ENCODE data around the gene PTRHD1. TPM values are rescaled to one million over a fixed set of nuclear protein-coding genes. Genes with fewer than 3 reads are reported as not detected.
A peak's percentile ranks its signal among the peaks of the same experiment; 100 is the strongest.

PTRHD1 gene
- total and polyA plus RNA-seq, 2 donors from 2014 or later, result 21.7 to 56.4 TPM

- no peak for TF ChIP-seq CTCF (IDR thresholded peaks at IDR 0.05; ENCODE audit: borderline replicate concordance, extremely low read depth, insufficient read depth)
- H3K27me3 ChIP-seq (ENCODE audit: control insufficient read depth, insufficient read depth, low read length), result no peaks in the 10 kb centered on the region
- H3K4me1 ChIP-seq (ENCODE audit: control insufficient read depth in 2 of 3, insufficient read depth in 2 of 3, low read depth in 1 of 3, low read length in 3 of 3), result no peaks in the 10 kb centered on the region
- no peak overlapping the region for H3K9ac ChIP-seq (ENCODE audit: low read length in 3 of 3)
- H3K4me3 ChIP-seq (ENCODE audit: low read length in 3 of 3), result no peak overlapping the region
- DNase-seq (no peak), FAIRE-seq (no peak)
- no peak overlapping the region for H3K27ac ChIP-seq (ENCODE audit: low read depth in 2 of 2, low read length in 2 of 2)
- H3K9me3 ChIP-seq (ENCODE audit: control insufficient read depth in 2 of 3, insufficient read depth in 1 of 3, low read length in 3 of 3), result no peaks in the 10 kb centered on the region
- intact Hi-C loops (cut with DNase I), result no loop called here
- peaks cover 0 to 3% (median 3%) of the 10 kb centered on the region in 3 donors for H3K36me3 ChIP-seq (ENCODE audit: control insufficient read depth in 2 of 3, insufficient read depth in 3 of 3, low read length in 3 of 3)
Observed at GRCh38 chr2:24785671-24786321, 7.4 kb downstream of the PTRHD1 start.

GRCh38 chr2:24783641-24784040, 9.6 kb downstream of the PTRHD1 start:
- intact Hi-C loops (cut with DNase I), result no loop called here

GRCh38 chr2:24779116-24779515, 14.1 kb downstream of the PTRHD1 start:
- intact Hi-C loops (cut with DNase I), result no loop called here
- FAIRE-seq, result no peak
- H3K27ac ChIP-seq (ENCODE audit: low read depth in 2 of 2, low read length in 2 of 2), result peak overlapping the region in 1 of 2 donors; percentile 2
- H3K9me3 ChIP-seq (ENCODE audit: control insufficient read depth in 2 of 3, insufficient read depth in 1 of 3, low read length in 3 of 3), result no peaks in the 10 kb centered on the region
- H3K4me3 ChIP-seq (ENCODE audit: low read length in 3 of 3), result no peak overlapping the region
- H3K9ac ChIP-seq (ENCODE audit: low read length in 3 of 3), result peak overlapping the region in 1 of 3 donors; percentile 2
- H3K4me1 ChIP-seq (ENCODE audit: control insufficient read depth in 2 of 3, insufficient read depth in 2 of 3, low read depth in 1 of 3, low read length in 3 of 3), result peaks cover 0 to 4% (median 0%) of the 10 kb centered on the region in 3 donors
- TF ChIP-seq CTCF (IDR thresholded peaks at IDR 0.05; ENCODE audit: borderline replicate concordance, extremely low read depth, insufficient read depth), result no peak
- peak in 1 of 5 donors; percentile 44 for DNase-seq
- no peaks in the 10 kb centered on the region for H3K36me3 ChIP-seq (ENCODE audit: control insufficient read depth in 2 of 3, insufficient read depth in 3 of 3, low read length in 3 of 3)
- no peaks in the 10 kb centered on the region for H3K27me3 ChIP-seq (ENCODE audit: control insufficient read depth, insufficient read depth, low read length)

More at GRCh38 chr2:24783641-24784040, 9.6 kb downstream of the PTRHD1 start:
- FAIRE-seq, result no peak
- Histone ChIP-seq H3K27ac (ENCODE audit: low read depth in 2 of 2, low read length in 2 of 2) (no peak overlapping the region), H3K36me3 (ENCODE audit: control insufficient read depth in 2 of 3, insufficient read depth in 3 of 3, low read length in 3 of 3) (no peaks in the 10 kb centered on the region), H3K4me1 (ENCODE audit: control insufficient read depth in 2 of 3, insufficient read depth in 2 of 3, low read depth in 1 of 3, low read length in 3 of 3) (peaks cover 0 to 4% (median 0%) of the 10 kb centered on the region in 3 donors), H3K9me3 (ENCODE audit: control insufficient read depth in 2 of 3, insufficient read depth in 1 of 3, low read length in 3 of 3) (no peaks in the 10 kb centered on the region), H3K9ac (ENCODE audit: low read length in 3 of 3) (no peak overlapping the region), H3K4me3 (ENCODE audit: low read length in 3 of 3) (no peak overlapping the region), H3K27me3 (ENCODE audit: control insufficient read depth, insufficient read depth, low read length) (no peaks in the 10 kb centered on the region)
- TF ChIP-seq CTCF (IDR thresholded peaks at IDR 0.05; ENCODE audit: borderline replicate concordance, extremely low read depth, insufficient read depth), result no peak
- DNase-seq, result no peak

All from kidney (tissue), 14 donors.